ENCODE data around the gene MAGED2.

GRCh38 chrX:54776987-54777672 lies 30.4 kb upstream of the MAGED2 start:
- TF ChIP-seq CTCF (IDR thresholded peaks at IDR 0.05) (no peak), POLR2A (IDR thresholded peaks at IDR 0.05) (no peak), POLR2AphosphoS5 (IDR thresholded peaks at IDR 0.05) (no peak)

Data from upper lobe of left lung (tissue), 4 donors.